Inflammatory macrophage treated with lipopolysaccharide for 4 hours (primary cell): ENCODE measurements around the gene THRA.
A peak's percentile ranks its signal among the peaks of the same experiment; 100 is the strongest.

Source experiments
- DNase-seq: peaks from one replicate; pipeline ENCODE4 v3.0.0-alpha.2; 2020

Gene THRA

DNA sequence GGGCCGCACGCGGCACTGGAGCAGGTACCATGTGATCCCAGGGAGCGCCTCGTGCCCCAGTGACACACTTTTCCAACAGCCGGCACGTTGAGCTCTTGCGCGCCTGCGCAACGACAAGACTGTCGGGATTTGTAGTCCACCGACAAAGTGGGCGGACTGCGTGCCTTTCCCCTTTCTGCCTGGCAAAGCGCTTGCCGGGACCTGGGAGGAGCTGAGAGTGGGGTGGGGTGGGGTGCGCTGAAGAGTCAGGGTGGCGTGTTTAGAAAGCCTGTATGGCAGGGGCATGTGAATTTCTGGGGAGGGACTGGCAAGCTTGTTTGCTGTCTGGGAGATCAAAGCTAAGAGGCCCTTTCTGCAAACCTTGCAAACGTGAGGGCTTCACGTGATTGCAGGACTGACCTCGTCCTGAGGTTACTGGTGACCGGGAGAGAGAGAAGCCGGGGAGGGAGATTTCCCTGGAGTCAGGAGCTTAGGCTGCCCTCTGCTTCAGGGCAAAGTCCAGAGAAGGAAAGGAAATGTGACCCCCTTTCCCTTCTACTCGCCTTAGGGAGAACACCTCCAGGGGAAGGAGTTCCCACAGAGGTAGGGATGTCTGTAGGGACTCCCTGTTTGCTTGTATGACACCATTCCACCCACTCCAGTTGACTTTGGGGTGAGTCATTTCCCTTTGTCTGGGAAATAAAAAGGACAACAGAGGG is 38.1 kb downstream of the THRA start:
- DNase-seq = peak; percentile 97

DNA sequence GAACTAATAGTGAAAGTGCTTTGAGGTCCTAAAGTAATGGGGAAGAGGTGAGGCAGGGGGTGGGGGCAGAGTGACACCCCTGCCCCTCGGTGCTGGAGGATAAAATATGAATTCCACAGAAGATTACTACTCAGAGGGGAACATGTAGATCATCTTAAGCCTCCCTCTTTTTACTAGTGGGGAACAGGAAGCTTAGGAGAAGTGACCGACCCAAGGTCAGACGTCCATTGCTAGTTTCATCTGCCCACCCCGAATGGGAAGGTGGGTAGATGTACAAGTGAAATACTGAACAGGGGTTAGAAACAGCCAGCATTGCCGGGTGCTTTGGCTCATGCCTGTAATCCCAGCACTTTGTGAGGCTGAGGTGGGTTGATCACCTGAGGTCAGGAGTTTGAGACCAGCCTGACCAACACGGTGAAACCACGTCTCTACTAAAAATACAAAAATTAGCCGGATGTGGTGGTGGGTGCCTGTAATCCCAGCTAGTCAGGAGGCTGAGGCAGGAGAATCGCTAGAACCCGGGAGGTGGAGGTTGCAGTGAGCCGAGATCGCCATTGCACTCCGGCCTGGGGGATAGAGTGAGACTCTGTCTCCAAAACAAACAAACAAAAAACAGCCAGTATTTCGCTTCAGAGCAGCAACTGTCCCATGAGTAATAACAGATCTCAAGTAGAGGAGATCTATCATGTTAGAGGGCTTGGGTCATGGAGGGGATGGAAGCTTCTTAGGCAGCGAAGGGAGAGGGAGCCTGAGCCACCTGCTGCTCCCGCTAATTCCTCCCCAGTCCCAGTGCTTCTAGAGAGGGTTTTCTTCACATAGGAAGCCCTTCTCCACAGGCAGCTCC is 38.8 kb downstream of the THRA start:
- no peak for DNase-seq

- no peak for DNase-seq
These were observed 40.4 kb downstream of the THRA start for GRCh38 chr17:40103071-40103661.

DNA sequence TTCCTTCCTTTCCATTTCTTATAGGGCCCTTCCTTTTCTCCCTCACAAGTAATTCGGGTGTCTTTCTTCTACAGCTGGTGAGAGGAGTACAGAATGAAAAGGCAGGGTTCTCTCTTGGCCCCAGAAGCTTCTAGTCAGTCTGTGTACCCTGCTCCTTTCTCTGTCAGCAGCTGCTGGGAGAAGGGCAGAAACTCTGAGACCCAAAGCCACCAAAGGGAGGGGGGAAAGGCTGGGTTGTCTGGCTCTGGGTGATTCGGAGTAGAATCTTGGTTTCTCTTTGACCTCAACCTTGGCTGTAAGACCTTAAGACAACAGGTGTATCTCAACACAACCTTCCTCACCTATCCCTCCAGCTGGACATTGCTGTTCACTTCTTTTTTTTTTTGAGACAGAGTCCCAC is 40.9 kb downstream of the THRA start:
- no peak for DNase-seq

- no peak for DNase-seq
These were observed 42.1 kb downstream of the THRA start for GRCh38 chr17:40104594-40105486.

DNA sequence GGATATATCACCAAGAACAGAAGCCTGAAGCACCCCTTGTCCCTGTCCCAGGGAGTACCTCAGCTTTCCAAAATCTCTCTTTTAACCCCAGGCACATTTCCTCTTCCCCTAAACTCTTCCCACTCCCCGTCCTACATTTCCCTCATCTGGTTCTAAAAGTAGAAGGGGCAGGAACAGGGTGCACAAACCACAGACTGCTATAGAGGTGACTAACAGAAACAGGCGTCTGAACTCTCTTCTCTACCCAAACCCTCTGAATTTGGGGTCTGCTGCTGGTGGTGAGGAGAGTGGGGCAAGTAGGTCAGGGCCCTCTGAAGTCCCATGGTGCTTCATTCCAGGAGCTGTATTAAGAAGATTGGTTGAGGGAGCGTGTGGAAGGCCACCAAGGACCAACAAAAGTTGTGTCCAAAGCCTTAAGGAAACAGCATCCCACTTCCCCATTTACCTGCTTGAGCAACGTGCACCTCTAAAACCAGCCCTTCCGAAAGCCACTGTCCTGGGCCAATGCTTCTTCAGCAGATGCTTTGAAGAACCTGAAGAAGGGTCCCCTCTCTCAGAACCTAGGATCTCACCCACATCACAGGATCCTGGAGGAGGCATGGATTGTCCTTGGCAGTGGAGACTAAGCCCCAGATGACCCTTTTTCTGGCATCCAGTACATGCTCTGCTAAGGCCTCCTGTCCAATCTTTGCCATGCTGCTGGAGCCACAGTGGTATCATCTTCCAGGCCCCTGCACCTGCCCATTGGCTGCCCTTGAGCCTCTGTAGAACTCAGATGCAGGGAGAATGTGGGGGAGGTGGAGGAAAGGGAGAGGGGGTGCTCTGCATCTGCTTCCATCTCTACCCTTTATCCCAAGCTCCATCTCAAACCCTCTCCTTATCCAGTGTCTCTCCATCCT is 43.3 kb downstream of the THRA start:
- DNase-seq = no peak

DNA sequence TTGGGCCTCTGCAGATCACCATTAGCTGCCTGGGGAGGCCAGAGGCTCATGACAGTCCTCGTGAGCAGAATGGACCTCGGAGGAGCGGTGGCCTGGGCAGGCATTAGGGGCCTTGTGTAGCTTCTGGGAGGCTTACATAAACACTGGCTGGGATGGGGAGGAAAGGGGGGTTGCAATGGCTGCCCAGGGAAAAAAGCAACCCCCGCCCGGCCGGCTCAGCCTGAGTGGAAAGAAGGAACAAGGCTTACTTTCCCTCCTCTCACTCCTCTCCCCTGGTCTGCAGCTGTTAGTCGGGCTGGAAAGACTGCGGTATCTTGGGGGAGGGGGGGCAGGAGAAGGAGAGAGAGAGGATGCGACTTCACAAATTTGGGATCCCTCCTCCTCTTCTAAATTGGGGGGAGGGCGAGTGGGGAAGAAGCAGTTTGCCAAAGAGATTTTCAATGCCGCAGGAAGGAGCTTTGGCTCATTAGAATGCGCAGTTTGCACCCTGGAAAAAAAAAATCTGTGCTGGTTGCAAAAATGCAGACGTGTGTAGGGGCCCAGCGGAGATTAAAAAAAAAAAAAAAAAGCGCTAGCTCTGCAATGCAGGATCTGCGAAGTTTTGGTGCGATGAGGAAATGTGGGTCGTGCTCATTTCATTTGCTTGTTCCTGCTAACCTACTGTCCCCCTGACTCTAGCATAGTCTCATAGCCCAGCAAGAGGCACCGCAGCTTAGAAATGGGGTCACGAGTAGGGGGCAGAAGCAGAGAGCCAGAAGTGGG is 44.2 kb downstream of the THRA start:
- no peak for DNase-seq

- peak; percentile 84 for DNase-seq
These were observed 44.9 kb downstream of the THRA start for GRCh38 chr17:40107522-40108174.

DNA sequence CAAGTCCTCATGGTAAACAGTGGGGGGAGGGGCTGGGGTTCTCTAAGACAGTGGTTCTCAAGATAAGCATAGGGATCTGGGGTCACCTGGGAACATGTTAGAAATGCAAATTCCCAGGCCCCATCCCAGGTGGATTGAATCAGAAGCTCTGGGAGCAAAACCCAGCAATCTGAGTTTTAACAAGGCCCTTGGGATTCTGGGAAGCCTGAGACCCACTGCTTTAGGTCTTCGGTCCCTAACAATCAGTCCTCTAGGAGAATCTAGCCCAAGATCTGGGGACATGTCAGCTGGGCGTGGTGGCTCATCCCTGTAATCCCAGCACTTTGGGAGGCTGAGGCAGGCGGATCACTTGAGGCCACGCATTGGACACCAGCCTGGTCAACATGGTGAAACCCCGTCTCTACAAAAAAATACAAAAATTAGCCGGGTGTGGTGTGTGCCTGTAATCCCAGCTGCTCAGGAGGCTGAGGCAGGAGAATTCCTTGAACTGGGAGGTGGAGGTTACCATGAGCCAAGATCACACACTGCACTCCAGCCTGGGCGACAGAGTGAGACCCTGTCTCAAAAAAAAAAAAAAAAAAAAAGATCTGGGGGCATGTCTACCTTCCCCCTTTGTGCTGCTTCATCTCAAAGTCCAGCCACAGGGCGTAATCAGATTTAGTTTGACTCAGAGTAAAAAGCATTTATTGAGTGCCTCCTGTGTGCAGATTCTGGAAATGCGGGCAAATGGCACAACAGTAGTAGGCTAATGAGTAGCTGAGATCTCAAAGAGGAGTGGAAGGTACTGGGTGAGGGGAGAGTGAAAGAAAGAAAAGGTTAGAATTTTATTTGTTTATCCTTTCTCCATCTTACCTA is 46.4 kb downstream of the THRA start:
- DNase-seq = peak; percentile 39

GRCh38 chr17:40110026-40110845 is 47.5 kb downstream of the THRA start:
- DNase-seq = no peak

GRCh38 chr17:40111221-40112128 is 48.7 kb downstream of the THRA start:
- DNase-seq = peak; percentile 89

DNA sequence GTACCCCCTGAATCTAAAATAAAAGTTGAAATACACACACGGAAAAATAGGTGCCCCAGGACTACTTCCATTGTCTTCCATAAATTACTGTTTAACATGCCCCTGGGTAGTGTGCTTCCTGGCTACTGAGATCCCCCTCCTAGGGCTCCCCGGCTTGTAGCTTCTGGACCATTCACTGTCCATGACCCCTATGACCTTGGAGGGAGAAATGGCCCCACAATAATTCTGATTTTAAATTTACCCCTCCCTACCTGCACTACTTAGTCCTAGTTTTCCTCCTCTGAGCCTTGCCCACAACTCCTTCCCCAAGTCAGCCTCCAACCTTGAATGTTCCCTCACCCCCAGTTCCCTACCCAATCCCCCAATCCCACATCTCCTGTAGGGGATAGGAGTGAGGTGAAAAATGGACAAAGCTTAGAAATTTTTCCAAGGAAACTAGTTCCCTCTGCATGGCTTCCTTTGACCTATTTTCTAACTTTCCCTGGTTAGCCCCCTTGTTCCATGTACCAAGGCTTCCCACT is 49.5 kb downstream of the THRA start:
- no peak for DNase-seq

DNA sequence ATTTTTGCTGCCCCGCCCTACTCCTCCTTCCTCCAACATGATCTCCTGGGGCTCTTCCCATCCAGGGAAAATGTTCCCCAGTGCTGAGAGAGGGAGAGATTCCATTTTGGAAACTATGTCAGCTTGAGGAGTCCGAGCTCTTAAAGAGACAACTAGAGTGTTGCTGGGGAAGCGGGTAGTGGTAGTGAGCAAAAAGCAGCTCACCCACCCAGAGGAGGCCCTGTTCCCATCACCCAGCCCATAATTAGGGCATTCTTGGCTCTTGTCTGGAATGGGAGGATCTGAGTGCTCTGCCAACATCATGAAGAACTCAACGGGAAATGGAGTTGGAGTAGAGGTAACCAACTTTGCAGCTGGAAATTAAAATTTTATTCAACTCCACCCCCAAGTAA is 49.9 kb downstream of the THRA start:
- no peak for DNase-seq

GRCh38 chr17:40113110-40113906 is 50.5 kb downstream of the THRA start:
- peak; percentile 94 for DNase-seq

DNA sequence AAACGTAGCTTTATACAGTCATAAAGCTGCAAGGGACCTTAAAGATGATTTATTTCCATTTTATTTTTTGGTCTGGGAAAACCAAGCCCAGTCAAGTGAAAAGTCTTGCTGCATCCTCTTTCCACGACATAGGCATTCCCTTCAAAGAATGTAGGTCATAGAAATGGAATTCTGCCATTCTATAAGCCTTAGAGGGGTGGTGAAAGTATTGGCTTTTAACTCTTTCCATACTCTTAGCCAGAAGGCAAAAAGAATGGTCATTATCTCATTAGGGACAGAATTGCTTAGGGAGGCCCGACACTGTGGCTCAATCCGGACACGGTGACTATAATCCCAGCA is 51.1 kb downstream of the THRA start:
- no peak for DNase-seq

- no peak for DNase-seq
These were observed 52.3 kb downstream of the THRA start for GRCh38 chr17:40115101-40115436.
